IPS DF 4.7 (cell line): Measurements from ENCODE around the gene CNOT11.
"Not testable (repeated sequence)": the region's sequence is repeated elsewhere in the genome, so short reads cannot be mapped to it uniquely, and the experiment has no call there.

Experiments used
- DNase-seq: peaks from one replicate; pipeline ENCODE4 v3.0.0-alpha.2; 2013; ENCODE audit warnings: low spot score; ENCODE audit errors: extremely low read depth

CNOT11 gene

DNA sequence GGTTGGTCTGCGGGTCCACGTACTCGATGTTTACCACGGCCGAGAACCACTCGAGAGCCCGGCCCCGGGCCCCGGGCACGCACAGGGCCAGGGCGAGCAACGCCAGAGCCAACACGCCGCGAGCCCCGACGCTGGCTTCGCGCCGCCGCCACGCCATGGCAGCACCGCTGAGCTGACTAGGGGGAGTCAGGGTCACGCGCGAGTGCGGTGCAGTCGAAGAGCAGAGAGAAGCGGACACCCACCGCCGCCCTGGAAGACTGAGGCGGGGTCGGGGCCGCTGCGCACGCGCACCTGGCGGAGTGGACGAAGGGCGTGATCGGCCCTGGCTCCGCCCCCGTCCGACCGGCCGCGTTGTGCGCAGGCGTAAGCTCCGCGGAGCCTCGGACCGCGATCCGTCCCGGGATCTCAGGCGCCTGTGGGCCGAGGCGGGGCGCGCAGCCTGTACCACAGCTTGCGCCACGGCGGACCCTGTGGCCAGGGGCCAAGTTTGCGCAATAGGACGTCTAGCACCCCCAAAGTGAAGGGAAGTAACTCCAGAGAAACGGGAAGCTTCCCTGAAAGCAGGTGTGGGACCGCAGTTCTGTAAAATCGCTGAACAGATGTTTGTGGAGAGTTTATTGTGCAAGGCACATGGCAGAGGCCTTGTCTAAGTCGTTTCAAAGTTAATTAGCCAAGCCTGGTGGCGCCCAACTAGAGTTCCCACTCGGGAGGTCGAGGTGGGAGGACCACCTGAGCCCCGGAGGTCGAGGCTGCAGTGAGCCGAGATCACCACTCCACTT is 55.9 kb downstream of the CNOT11 start, which contains the start of gene RNF149:
Gene RNF149 (minus strand): TSS at position 270 of the 779 bp plus-strand sequence. CDS start 113 bp downstream, at position 157.
- DNase-seq = no peak

DNA sequence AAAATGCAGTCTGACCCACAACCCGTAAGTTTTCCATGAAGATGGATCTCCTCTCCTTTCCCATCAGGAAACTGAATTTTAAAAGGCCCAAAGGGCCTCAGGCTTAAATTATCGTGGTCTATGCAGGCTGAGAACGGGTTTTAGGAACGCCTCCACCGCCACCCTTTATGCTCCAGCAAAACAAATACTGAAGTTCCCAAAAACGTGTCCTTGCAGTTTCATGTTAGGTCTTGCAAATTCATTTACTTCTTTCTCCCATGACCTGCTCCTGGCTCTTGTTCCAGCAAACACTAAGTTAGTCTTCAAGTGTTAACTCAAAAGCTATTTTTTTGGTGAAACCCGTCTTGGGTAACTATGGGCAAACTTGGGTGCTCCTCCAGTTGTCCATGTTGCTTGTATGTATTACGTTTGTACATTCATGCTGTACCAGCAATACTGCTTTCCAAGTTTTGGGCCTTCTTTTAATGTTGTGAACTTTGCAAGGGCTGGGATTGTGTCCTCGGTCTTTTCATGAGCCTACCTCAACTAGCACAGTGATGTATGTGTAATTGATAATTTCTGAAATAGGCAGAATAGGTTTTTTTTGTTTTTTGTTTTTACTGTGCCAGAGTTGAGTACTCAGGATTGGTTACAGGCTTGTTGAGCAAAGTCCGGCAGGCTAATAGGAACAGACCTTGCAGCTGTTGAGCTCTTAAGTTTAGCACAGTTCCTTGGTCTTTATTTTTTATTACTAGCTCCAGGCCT is 57.6 kb downstream of the CNOT11 start:
- DNase-seq = no peak

GRCh38 chr2:101310834-101311695 is 58.4 kb downstream of the CNOT11 start:
- no peak for DNase-seq

DNA sequence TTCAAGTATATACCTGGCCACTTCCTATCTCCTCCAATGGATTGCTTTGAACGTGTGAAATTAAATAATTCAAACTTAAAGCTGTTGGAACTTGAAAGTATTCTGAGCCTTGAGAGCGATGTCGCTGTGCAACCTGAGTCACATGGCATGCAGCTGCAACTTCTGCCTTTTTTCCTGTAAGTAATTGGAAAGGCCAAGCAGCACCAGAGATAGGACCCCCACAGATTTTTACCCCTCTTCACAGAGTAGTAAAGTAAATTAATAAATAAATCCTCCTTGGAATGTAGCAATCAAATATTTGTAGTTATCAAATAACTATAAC is 59.0 kb downstream of the CNOT11 start:
- DNase-seq = no peak

DNA sequence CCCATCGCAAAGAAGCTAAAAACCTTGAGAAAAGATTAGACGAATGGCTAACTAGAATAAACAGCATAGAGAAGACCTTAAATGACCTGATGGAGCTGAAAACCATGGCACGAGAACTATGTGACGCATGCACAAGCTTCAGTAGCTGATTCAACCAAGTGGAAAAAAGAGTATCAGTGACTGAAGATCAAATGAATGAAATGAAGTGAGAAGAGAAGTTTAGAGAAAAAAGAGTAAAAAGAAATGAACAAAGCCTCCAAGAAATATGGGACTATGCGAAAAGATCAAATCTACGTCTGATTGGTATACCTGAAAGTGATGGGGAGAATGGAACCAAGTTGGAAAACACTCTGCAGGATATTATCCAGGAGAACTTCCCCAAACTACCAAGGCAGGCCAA is 63.9 kb downstream of the CNOT11 start:
- not testable (repeated sequence) for DNase-seq
